HG03378 (cell line): Measurements from ENCODE around the gene SGCD.

ENCODE experiments used
- ATAC-seq: cut with Tn5 transposase; IDR thresholded peaks from one replicate; pipeline ENCODE4 v1.9.1; 2021; ENCODE audit warnings: mild to moderate bottlenecking, moderate library complexity; ENCODE audit not compliant: unreplicated experiment

SGCD gene

DNA sequence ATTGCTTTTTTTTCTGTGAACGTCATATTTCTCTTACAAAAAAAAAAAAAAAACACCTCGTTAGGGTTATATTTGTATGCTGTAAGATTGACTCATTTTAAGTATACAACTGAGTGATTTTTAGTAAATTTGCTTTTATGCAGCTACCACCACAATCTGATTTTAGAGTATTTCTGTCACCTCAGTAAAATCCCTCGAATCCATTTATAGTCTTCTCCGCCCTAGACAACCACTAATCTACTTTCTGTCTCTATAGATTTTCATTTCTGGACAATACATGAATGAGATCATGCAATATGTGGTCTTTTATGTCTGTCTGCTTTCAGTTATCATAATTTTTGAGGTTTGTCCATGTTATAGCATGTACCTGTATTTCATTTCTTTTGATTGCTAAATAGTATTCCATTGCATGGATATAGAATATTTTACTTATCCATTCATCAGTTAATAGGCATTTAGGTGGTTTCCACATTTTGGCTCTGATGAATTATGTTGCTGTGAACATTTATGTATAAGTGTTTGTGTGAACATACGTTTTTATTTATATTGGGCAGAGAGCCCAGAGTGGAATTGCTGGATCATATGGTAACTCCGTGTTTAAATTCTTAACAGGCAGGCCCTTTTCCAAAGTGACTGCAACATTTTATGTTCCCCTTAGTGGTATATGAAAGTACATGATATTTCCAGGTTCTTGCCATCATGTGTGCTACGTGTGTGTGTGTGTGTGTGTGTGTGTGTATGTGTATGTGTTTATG is 171.4 kb downstream of the SGCD start:
- no peak for ATAC-seq

DNA sequence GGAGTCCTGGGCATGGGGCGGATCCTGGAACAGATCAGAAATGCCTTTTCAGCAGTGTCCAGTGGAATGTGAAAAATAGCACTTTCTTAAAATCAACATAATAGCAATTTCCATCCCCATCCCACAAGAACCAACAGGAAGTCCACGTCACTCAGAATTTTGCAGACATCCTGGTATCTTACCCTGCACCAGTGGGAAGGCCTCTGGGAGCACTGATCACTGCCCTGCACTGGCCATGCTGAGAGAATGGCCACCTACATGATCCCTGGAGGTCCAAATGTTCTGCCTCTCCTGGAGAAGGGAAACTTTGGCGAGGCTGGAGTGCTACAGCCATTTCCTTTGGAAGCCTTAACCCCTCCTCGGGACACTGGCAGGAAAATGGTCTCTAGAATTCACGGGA is 173.8 kb downstream of the SGCD start:
- no peak for ATAC-seq

DNA sequence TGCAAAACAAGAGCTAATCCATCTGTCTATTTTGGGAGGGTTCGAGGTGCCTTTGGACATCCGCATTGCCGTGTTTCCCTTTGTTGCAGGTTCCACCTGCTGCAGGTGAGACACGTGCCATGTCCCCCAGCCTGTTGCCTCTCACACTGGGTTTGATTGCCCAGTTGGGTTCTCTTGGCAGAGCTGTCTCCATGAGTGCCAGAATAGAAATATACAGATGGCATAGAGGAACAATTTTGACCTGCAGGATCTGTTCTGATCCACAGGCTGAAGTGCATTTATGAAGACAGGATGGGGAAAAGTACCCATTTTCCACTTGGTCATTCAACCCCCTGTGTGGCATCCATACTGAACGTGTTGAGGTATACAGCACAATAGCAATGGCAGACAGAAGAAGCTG is 178.1 kb downstream of the SGCD start:
- ATAC-seq = no peak

DNA sequence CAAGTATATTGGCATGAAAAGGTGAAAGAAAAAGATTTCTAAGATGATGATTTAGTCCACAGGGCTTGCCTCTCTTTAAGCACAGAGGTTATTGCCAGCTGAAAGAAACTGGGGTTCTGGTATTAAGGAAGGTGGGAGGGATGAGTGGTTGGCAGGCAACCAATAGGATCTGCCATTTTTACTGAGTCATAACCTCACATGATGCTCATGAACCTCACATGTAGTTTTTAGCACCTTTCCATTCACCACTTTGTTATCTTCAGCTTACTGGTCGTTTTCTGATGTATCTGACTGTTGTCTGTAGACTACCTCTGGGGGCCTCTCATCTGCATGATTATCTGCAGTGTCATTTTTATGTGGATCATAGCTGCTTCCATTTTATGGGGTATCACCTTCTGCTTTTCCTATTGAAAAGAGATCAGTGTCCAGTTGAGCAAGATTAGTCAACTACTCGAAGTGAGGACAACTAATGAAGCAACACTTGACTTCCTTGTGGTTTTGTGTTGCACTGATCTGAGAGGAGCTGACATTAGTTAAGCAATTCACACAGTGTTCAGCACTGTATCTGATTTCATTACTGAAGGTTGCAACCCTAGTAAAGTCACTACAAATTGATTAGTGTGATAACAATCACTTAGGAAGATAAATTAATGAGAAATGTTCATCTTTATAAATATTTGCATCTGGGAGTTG is 186.3 kb downstream of the SGCD start:
- ATAC-seq = no peak

DNA sequence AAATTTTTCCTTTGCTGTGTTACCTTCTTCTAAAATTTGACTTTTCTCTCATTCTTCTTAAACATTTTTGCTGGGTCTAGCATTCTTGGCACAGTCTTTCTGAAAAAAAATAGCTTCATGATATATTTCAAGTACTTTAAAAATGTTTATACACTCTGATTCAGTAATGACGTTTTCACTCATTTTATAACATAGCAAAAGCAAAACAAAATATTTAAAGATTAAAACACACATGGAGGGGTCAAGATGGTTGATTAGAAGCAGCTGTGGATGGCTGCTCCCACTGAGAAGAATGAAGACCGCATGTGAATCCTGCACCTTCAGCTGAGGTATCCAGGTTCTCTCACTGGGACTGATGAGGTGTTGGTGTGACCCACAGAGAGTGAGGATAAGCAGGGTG is 188.2 kb downstream of the SGCD start:
- no peak for ATAC-seq

DNA sequence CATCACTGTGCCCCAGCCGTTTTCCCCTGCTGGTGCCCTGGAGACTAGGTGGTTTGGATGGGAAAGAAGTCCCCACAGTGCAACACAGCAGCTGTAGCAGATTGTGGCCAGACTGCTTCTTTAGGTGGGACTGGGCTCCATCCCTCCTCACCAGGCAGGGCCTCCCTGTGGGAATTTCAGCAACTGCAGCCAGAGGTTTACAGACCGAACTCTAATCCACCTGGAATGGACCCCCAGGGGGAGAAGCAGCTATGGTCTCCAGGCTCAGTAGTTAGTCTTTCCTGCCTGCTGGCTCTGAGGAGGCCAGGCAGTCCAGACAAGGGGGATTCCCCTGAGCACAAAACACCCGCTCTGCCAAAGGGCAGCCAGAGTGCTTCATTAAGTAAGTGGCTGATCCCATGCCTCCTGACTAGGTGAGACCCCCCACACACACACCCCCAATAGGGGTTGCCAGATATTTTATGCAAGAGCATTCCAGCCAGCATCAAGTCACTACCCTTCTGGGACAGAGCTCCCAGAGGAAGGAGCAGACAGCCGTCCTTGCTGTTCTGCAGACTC is 188.9 kb downstream of the SGCD start:
- no peak for ATAC-seq

DNA sequence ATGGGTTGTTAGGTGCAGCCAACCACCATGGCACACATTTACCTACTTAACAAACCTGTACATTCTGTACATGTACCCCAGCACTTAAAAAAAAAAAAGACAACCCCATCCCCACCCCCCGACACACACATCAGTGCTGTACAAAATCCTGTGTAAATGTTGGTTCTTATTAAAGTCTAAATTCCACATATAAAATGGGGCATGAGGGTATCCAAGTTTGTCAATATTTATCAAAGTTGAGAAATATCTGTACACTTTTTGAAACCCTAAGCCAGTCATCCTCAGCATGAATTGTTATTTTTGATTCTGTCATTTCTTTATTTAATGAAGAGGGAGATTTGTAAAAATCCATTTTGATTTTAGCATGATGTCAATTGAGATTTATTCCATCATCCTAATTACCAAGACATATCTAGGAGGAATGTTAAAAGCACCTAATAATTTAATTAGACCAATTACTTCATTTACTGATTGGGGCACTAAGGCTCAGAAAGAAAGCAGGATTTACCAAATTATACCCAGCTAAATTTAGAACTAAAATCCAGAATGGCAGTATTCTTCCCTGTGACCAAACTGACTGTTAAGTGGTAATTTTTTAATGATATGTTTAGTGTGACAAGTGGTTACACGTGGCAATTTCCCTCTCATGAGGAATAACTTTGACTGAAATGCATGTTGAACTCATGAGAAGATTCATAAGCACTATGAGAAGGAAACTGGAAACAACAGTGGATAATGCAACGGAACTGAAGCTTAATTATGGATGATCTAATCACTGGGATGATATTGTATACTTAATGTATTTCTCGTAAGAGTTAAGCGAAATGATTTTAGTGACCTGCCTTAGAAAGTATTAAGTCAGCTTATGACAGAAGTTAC is 195.9 kb downstream of the SGCD start:
- no peak for ATAC-seq

DNA sequence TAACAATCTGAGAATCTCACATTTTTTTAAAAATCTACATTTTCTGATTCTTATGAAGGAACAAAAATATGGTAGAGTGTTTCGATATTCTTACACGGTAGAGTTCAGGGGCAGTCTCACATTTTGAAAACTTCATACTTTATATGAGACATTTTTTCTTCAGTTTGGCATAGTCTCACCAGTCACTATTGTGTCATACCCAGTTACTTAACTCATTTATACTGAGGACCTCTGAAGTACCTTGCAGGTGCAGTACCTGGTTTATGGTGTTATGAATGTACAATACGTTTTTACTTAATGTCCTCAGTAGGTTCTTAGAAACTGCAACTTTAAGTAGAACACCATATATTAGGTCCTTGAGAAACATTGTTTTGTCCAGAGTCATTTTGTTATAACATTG is 196.6 kb downstream of the SGCD start:
- ATAC-seq = no peak

DNA sequence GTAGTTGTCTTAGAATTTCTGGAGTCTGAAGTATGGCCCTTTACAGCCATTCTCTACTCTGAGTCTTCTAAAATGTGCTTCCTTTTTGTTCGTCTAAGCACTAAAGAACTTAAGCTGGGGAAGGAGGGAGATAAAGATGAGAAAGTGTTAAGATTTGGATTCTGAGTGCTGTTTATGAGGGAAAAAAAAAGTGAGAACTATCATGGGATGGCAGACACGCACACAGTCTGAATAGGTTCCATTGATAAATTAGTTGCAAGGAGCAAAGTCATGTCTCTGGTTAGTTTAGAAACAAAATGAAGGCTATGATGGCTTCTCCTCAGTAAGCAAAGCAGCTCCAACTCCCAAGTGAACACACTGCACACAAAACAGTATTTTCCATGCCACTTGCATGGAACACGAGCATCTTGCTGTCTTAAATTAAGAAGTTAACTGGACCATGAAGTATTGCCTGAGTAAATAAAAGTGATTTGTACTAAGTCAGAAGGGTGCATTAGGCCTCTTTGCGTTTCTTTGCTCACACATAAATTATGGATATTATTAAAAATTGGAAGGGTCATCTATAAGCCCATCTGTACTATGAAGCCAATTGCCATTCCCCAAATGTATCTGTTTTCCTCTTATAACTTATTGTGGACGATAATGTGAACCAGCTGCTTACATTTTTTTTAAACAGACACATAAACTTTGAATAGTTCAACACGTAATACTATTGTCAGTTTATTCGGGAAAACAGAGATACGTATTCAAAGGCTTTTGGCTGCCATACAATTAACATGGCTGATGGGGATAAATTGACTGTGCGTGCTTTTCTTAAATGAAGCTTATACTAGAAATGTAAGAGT is 199.3 kb downstream of the SGCD start:
- ATAC-seq = no peak

DNA sequence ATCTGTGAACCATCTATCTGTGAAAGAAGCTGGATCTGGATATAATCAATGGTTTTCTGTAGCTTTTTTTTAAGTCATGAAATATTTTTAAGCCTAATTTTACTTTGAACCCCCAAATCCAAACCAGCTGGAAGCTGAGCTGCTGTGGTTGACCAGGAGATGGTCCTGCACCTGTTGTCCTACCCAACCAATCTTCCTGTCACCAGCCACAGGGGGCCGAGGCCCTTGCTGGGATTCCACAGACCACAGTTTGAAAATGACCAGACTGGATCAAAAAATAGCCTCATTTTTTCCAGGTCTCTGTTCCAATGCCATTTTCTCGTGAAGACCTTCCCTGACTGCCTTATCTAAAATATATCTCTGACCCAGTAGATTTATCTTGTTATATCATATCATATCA is 200.6 kb downstream of the SGCD start:
- no peak for ATAC-seq

DNA sequence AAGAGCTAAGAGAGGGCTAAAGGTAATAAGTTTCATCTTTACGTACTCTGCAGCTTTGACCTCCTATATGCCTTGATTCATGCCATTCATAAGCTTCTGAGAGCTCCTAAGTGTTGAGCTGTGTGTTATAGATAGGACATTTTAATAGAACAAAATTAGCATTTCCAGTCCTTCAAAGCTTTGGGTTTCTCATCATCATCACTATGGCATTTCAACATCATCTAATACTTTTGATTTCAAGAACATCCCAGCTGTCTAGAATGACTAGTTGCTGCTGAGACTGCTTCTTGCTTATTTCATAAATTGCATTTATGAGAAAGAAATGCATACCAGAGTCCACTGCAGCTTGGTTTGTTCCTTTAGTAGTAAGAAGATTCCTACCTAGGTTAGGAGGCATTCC is 201.7 kb downstream of the SGCD start:
- no peak for ATAC-seq

DNA sequence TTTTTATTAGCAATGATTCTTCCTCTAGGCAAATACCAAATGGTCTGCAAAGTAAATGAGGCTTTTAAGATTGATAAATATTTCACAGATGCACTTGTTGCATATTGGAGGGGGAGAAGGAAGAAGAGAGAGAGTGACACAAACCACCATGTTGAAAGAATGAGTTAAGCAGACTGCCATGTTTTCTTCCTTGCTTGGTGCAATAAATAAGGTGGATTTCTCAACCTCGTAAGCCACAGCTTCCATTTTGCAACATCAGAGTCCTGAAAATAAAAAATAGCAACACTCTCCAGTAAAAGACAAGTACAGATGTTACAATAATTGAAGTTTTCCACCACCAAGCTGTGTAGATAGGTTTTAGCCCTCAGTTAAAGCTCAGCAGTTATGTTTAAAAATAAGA is 202.9 kb downstream of the SGCD start:
- ATAC-seq = no peak

DNA sequence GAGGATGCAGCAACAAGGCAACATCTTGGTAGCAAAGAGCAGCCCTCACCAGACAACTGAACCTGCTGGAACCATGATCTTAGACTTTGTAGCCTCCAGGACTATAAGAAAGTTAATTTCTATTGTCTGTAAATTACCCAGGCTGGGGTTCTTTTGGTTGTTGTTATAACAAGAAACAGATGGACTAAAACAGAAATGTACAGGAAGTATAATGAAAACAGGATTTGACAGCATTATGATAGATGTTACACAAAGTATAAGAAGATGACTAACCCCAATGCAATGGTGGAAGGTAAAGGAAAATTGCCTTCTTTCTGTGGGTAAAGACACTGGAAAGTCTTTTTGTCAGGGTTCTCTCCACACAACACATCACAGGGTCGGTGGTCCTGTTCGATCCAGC is 204.2 kb downstream of the SGCD start:
- no peak for ATAC-seq

DNA sequence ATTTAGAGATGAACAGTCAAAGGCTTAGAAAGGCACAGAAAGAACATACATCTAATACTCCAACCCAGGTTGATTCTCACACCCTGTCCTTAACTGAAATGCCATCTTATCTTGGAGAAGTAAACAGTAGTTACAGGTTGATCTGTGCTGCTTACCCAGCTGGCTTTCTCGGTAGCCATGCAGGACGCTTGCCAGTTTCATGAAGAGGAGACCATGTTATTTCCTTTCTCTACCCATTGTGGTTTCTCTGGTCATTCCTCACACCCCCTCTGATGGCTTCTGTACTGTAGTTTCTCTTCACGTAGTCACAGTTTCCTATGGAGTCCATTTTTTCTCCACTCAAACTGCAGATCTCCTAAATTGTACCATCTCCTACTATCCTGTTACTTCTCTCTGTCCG is 206.0 kb downstream of the SGCD start:
- ATAC-seq = no peak

DNA sequence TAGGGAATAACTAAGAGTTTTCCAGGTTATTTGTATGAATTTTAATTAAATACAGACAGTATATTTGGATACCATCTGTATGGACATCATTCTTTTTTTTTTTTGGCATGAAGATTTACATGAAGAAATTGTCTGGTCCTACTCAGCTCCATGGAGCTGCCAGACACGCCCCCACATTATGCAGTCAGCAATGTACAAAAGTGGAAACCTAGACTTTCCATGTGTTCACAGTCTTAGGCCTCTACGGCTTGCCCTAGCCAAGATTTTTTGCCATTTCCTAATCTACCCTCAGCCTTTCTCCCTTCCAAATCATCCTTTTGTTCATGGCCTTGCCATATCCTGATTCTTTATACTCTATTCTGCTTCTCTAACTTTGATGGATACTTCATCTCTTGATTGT is 207.1 kb downstream of the SGCD start:
- ATAC-seq = no peak

DNA sequence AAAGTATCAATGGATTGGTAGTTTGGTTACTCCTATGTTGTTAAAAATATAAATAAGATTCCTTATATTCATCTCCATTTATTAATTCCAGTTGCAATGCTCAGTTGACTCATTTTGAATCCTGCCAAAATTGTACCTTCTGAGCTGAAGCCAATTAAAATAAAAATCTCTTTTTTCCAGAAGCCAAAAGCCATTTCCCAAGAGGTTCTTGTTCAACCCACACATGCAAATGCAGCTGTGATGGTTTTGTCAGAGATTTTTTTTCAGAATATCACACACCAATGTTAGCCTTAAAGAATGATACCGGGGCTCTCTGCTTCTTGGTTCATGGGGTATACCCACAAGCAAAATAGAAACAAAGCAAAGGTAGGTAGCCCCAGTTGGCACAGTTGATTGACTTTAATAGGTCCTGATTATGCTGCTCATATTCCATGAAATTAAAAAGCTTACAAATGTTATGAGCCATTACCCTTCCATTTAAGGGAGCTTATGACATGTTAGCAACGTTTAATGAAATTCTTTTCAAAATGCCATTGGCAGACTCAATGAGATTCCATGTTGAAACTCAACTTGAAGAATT is 208.0 kb downstream of the SGCD start:
- no peak for ATAC-seq

DNA sequence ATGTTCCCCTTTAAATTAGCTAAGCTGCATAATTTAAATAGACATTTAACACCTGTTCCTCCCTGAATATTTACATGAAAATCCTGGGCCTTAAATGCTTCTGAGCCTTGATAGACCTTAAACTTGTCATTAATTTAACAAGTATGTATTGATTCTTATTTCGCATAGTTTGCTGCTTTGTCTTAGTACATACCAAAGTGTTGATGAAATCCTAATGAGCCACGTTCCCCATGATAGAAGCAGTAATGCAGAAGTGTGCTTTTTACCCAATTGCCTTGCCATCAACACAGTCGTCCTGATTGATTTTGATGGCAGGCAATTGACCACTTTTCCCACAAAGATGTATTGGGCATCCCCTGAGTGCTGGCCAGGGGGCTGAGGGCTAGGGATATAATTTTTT is 213.5 kb downstream of the SGCD start:
- no peak for ATAC-seq

DNA sequence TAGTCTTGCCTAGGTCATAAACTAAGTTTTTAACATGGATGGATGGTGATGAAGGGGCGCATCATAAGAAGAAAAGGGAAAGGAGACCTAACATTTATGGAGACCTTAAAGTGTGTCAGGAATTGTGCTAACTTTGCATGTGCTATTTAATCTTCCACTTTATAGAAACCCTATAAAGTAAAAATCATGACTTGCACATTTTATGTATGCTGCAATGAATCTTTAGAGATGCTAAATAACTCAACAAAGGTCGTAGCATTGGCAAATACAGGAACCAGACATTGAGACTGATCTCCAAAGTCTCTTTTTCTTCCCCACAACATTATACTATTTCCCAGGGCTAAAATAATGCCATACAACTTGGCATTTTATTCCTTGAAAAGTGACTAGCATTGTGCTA is 214.6 kb downstream of the SGCD start:
- ATAC-seq = no peak

DNA sequence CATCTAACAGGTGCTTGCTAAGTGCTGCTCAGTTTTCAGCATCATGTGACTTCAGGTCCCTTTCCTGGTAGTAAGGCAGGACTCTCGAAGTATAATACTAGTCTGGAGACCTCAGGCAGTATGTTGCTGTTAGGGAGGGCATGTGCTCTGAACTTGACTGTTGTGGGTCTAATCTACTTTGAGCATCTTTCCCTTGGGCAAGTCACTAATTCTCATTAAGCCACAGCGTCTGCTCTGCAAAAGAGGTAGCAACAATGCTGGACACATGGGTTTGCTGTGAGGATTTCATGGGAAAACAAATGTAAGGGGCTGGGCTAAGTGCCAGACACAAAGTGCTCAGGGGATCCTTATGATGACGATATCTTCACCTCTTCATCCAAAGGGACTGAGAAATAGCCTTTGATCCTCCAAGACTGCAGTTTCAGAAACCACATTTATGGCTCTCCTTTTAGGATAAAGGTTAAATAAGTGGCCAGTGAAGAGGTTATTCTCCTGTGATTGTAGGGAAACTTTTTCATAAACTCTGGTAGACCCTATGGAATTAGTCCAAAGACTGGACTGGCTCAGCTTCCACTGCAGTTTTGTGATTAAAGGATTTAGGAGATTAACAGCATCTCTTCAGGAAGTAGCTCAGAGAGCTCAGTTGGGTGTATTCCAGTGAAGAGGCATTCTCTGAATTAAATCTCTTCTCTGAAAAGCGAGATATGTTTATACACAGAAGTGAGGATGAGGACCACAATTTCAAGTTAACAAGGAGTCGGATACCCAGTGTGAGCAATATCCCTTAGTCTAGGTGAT is 216.6 kb downstream of the SGCD start:
- no peak for ATAC-seq
